GM21390 (cell line): ENCODE results near the gene ATP5F1D.

Experiments used
- ATAC-seq: cut with Tn5 transposase; IDR thresholded peaks from one replicate; pipeline ENCODE4 v1.9.1; 2021; ENCODE audit not compliant: unreplicated experiment

The ATP5F1D gene

GRCh38 chr19:1280636-1281568 is 39.4 kb downstream of the ATP5F1D start:
- no peak for ATAC-seq

DNA sequence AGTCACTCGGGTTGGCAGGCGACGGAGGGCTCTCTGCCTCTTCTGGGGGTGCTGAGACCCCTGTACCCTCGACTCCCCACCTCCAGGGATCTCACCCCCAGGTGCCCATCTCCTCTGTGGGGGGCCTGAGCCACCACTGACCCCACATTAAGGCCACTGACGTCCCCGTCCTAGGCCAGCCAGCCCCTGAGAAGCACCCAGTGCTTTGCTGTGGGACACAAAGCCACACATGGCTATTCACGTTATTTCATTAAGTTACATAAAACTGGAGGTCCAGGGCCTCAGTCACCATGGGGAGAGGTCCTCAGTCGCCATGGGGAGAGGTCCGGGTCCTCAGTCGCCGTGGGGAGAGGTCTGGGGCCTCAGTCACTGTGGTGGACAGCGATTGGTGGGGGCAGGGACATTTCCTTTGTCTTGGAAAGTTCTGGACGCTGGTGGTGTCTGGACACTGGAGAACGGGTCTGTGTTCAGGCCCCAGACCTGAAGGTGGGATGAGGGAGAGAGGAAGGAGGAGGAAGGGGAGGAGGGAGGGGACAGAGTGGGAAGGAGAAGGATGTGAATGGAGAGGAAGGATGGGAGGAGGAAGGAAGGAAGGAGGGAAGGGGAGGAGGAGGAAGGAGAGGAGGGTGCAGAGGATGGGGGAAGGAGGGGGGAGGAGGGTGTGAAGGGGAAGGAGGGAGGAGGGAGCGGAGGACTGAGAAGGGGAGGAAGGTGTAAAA is 40.2 kb downstream of the ATP5F1D start:
- ATAC-seq = no peak

DNA sequence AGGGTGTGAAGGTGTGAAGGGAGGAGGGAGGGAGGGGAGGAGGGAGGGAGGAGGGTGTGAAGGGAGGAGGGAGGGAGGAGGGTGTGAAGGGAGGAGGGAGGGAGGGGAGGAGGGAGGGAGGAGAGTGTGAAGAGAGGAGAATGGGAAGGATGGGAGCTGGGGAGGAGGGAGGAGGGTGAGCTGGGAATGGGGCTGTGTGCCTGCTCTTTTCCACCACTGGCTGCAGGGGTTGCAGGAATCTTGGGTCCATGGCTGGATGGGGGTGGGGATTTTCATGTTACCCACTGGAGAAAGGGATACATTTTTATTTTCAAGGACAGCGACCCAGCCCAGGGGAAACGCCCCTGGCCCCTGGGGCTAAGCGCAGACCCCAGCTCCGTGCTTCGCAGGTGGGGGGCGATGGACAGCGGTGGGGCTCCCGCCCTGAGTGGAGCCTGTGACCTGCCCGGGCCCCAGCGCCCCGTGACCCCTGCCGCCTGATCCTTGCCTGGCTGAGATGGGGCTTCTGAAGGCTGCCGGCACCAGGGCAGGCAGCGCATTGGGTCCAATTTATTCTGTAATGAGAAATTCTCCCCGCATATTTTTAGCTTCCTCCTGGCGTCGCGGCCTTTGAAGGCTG is 41.1 kb downstream of the ATP5F1D start:
- no peak for ATAC-seq

DNA sequence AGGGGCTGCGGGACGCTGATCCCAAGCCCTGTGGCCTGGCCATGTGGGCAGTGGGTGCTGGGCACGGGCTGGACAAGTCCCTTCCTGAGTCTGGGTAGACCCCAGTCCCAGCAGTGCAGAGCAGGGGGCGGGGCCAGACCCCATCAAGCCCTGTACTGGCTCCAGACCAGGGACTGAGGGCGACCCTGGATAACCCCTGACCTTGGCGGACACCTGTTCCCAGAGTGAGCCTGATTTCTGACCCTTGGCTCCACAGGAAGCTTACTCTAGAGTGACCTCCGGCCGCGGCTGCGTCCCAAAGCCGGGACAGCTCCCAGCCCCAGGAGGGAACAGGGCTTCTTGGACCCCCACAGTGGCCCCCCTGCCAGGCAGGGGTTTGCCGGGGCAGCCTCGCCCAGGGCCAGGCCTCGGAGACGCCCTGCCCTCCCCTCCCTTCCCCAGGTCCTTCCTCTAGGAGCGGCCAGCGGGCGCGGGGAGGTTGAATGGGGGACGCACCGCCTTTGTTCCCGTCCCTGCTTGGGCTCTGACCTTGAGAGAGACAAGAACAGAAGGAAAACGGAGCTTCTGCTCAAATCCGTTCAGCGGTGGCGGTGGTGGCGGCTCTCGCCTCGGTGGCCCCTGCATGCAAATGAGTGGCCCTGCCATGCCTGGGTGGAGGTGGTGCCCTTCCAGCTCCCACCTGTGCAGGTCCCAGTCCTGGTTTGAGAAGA is 41.8 kb downstream of the ATP5F1D start:
- ATAC-seq = no peak

- ATAC-seq = no peak
Observed at GRCh38 chr19:1283917-1284292, 42.4 kb downstream of the ATP5F1D start.

DNA sequence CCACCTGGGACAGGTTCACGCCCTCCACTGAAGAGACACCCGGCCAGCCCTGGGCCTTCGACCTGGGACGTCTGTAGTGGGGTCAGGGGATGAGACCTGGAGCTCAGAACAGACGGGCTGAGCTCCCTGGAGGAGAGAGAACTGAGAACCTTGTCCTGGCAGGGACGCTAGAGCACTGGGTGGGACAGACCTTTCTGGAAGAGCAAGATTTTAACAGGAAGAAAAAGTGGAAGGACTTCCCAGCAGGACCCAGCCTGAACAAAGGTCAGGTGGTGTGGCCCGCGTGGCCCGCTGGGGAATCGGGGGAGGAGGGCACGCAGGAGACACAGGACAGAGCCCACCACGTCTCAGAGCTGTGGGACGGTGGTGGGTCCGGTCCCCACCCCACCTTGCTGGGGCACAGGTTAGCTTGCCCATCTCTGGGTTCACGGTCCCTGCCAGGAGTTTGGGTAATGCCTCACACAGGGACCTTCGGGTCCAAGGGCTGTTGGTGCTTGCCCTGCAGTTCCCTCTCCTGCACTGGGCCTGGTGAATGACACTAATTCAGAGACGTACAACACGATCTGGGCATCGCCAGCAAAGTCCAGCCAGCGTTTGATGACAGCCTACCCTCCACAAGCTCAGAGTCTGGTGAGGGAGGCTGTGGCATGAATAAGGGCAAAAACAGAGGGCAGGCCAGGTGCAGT is 42.9 kb downstream of the ATP5F1D start:
- ATAC-seq = no peak

GRCh38 chr19:1284979-1285736 is 43.6 kb downstream of the ATP5F1D start:
- no peak for ATAC-seq

DNA sequence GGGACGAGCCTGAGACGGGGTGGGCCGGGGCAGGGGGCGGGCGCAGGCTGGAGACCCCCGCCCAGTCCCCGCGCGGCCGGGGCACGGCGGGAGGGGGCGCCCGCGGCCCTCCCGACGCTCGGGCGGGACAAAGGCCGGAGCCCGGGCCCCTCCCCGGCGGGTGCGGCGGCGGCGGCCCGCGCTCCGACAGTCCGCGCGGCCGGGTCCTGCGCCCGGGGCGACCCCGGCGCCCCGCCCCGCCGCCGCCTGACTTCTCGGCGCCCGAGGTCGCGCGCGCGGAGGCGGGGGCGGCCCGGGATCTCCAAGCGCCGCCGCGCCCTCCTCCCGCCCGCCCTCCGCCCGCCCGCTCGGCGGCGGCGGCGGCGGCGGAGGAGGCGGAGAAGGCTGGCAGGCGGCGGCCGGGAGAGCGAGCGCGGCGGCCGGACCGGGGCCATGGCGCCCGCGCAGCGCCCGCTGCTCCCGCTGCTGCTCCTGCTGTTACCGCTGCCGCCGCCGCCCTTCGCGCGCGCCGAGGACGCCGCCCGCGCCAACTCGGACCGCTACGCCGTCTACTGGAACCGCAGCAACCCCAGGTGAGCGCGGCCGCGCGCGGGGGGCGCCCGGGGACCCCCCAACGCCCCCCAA is 44.3 kb downstream of the ATP5F1D start, which contains the start of gene EFNA2:
Gene EFNA2 (plus strand): TSS at position 137 of the 624 bp plus-strand sequence. CDS start 296 bp downstream, at position 433.
- ATAC-seq = no peak

- no peak for ATAC-seq
Observed at GRCh38 chr19:1286487-1287353, 45.2 kb downstream of the ATP5F1D start.

DNA sequence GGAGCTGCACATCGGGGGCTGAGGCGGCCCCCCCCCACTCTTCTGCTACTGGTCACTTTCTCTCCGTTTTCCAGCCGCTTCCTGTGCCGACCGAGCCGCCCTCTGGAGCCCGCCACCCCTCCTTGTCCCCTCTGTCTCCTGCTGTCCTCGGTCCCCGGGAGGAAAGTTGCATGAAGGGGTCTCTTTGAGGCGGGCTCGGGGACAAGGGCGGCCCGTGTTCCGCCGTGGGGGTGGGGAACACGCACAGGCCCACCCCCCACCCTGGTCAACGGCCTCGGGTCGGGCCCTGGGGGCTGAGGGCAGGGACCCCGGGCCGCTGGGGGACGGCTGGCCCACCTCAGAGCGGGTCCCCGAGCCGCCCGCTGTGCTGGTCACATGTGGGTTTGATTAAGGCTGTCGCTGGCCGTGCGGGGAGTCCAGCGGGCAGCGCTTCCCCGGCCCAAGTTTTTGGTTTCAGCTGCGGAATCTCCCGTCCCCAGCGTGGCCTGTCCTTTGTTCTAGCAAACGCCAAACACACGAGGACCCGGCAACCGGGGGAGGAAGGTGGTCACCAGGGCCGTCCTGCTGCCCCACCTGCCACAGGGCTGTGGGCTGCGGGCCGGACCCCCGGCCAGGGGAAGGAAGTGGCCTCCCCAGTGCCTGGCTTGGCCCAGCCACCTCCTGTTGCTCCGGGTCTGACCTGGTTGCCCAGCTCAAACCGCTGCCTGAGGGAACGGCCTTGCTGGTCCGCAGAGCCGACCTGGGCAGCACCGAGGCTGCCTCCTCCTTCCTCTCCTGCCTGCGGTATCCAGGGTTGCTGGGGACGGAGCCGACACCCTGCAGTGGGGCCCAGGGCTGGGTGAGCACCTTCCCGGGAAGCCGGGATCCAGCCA is 46.0 kb downstream of the ATP5F1D start:
- no peak for ATAC-seq

- no peak for ATAC-seq
Observed at GRCh38 chr19:1288226-1288612, 46.7 kb downstream of the ATP5F1D start.

GRCh38 chr19:1288833-1289685 is 47.5 kb downstream of the ATP5F1D start:
- ATAC-seq = no peak

DNA sequence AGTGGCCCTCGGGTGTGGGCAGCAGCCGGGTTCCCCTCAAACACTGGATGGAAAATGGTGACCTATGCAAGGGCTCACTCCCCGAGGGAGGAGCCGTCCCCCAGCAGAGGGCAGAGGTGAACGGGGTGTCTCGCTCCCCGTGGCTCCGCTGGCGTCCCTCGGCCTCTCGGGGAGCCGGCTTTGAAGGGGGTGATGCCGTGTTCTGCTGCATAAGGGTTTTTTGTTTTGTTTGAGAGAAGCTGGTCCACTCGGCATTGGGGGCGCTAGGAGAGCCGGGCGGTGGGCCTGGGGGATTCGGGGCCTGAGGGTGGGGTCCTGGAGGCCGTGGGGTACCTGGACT is 48.1 kb downstream of the ATP5F1D start:
- no peak for ATAC-seq

- no peak for ATAC-seq
Observed at GRCh38 chr19:1290196-1290702, 48.7 kb downstream of the ATP5F1D start.

DNA sequence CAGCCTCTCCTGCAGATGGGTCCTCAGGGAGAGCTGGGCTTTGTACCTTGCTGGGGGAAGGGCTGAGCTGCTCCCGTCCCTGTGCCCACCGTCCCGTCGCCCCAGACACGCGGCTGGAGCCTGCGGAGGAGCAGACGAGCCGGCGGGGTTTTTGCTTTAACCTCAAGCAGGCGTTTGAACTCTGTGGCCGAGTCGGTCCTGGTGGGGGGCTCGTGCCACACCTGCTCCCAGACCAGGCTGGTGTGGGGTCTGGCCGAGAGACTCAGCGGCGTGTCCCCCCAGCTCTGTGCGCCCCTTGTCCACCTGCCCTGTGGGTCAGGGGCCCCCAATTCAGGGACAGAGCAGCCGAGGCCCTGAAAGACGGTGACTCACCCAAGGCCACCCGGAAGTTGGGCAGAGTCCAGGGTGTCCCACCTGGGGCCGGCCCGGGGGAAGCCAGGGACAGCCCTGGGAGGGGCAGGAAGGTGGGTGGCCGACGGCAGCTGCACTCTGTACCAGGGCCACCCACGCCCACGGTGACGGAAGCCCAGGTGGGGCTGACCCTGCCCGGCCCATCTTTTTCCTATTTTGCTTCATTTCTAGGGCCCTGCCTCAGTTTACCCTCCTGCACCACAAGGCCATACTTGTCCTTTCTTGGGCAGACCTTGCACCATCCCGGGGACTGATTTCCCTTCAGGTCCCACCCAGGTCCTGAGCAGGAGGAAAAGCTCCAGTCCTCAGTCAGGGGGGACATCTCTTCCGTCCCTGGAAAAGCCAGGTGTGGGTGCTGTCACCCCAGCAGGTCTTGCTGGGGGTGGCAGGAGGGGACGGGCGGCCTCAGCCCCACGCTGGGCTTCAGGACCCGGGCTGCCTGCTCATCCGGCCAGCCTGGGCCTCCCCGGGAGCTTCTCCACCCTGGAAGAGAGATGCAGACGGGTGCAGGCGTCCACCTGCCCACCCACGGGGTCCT is 49.4 kb downstream of the ATP5F1D start:
- no peak for ATAC-seq
